Psoas muscle (tissue), 8 donors: ENCODE results near the gene NSG2. TPM values are rescaled to one million over a fixed set of nuclear protein-coding genes. Genes with fewer than 3 reads are reported as not detected.
"Not testable (repeated sequence)": the region's sequence is repeated elsewhere in the genome, so short reads cannot be mapped to it uniquely, and the experiment has no call there.

Source experiments
- ATAC-seq, 4 donors: fragments of 200-7000 bp; cut with Tn5 transposase; one replicate each; pipeline ENCODE4 v1.9.1; 2020; ENCODE audit warnings: moderate library complexity in 3 of 4, mild to moderate bottlenecking in 2 of 4
- DNase-seq, 2 donors: peaks; one replicate each; pipeline ENCODE4 v3.0.0-alpha.2; 2020
- H3K27ac ChIP-seq: fragments of 200-600 bp; one replicate; pipeline ENCODE4 v1.8.0; 2022
- H3K27me3 ChIP-seq, 3 donors: fragments of 200-600 bp in 1 of 3; one replicate each; pipeline versions ENCODE4 v1.6.1 to v1.8.0; 2013 to 2022; ENCODE audit warnings: low read length in 2 of 3, mild to moderate bottlenecking in 2 of 3, moderate library complexity in 1 of 3; ENCODE audit not compliant: insufficient read depth in 3 of 3
- H3K36me3 ChIP-seq, 2 donors: fragments of 200-600 bp in 1 of 2; one replicate each; pipeline versions ENCODE4 v1.6.1 to v1.8.0; 2013 to 2022; ENCODE audit warnings: low read depth in 1 of 2, mild to moderate bottlenecking in 1 of 2, moderate library complexity in 1 of 2; ENCODE audit not compliant: insufficient read depth in 1 of 2
- H3K4me1 ChIP-seq: fragments of 200-600 bp; one replicate; pipeline ENCODE4 v1.8.0; 2022
- H3K4me3 ChIP-seq: fragments of 200-600 bp; one replicate; pipeline ENCODE4 v1.8.0; 2022; ENCODE audit warnings: mild to moderate bottlenecking
- H3K9me3 ChIP-seq: fragments of 200-600 bp; one replicate; pipeline ENCODE4 v1.8.0; 2022
- WGBS, 3 donors: extraction: QIAGEN DNeasy Blood & Tissue Kit; methylation state at CpG; one replicate each; pipeline versions ENCODE4 v1.1.6 to v1.1.7; 2013; 5-methylcytosine and 5-hydroxymethylcytosine counted together
- intact Hi-C, 2 donors: fragments of 100-400 bp; cut with DNase I; formaldehyde crosslinking; loops; one replicate each; pipeline versions ENCODE4 v1.11.0 to v1.14.2; 2022
- polyA plus RNA-seq, 3 donors: library from polyadenylated mRNA; stranded (reverse); fragments of 200-250 nt; gene quantifications; one replicate each; pipeline ENCODE4 v1.2.3, GENCODE V29; 2013
- total RNA-seq, 4 donors: library from RNA; stranded (reverse); fragmentation: NEBNext Ultra II Directional in 2 of 4; extraction: Animal tissue kit (Norgen Biotek cat#: 25700) in 2 of 4; gene quantifications; one replicate each; pipeline versions ENCODE4 v1.2.1 to v1.2.4, GENCODE V29; 2021 to 2023
- TF ChIP-seq, protein P1 (sequence below): fragments of 200-600 bp; IDR thresholded peaks from one replicate; pipeline ENCODE4 v1.8.0; 2022; ENCODE audit warnings: antibody characterized with exemption
- donor health status: healthy with polysubstance abuse.
- donor health status: DM: no; HTN: no; CAD: no; lungs with moderate emphysema.
- donor health status: Bipolar disorder and iron deficiency.
- donor health status: healthy.
- donor health status: DM: yes; HTN: yes; CAD: no.
- donor health status: DM: no; HTN: no; CAD: no.
- donor health status: DM: no; HTN: no; CAD: no.
- donor health status: DM: yes; HTN: yes; CAD: no.

Gene NSG2
- total and polyA plus RNA-seq, 7 donors: 0.07 to 2.1 (median 0.33) TPM; not detected in 3

DNA sequence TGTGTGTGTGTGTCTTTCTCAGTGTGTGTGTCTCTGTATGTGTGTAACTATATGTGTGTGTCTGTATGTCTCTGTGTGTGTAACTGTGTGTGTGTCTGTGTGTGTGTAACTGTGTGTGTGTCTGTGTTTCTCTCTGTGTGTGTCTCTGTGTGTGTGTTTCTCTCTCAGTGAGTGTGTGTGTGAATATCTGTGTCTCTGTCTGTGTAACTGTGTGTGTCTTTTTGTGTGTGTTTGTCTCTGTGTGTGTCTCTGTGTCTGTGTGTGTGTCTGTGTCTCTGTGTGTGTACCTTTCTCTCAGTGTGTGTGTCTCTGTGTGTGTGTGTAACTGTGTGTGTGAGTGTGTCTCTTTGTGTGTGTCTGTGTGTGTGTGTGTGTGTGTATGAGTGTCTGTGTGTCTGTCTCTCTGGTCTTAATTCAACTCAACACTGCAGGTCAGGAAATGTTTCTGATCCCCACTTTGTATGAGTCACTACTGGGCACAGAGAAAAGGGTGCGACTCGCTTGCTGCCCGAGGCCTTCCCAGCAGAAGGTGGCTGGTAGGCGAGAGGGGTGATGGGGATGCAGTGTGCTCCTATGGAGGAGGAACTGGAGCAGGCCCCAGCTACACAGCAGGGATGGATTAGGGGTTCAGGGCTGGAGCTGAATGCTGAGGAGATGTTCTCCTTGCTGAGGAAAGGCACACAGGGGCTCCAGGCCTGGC is 52.1 kb downstream of the NSG2 start:
- no peak for DNase-seq
- TF ChIP-seq, protein P1, sequence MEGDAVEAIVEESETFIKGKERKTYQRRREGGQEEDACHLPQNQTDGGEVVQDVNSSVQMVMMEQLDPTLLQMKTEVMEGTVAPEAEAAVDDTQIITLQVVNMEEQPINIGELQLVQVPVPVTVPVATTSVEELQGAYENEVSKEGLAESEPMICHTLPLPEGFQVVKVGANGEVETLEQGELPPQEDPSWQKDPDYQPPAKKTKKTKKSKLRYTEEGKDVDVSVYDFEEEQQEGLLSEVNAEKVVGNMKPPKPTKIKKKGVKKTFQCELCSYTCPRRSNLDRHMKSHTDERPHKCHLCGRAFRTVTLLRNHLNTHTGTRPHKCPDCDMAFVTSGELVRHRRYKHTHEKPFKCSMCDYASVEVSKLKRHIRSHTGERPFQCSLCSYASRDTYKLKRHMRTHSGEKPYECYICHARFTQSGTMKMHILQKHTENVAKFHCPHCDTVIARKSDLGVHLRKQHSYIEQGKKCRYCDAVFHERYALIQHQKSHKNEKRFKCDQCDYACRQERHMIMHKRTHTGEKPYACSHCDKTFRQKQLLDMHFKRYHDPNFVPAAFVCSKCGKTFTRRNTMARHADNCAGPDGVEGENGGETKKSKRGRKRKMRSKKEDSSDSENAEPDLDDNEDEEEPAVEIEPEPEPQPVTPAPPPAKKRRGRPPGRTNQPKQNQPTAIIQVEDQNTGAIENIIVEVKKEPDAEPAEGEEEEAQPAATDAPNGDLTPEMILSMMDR: no peak
- no peak overlapping the region for H3K27ac ChIP-seq
- peaks cover 0 to 4% (median 0%) of the 10 kb centered on the region in 3 donors for H3K27me3 ChIP-seq
- H3K4me3 ChIP-seq: no peak overlapping the region
- ATAC-seq: no peak
- 62 to 67% (median 66%) methylated on average over 4 of the region's 4 CpGs for WGBS, 3 donors
- intact Hi-C loops: no loop called here
- no peaks in the 10 kb centered on the region for H3K4me1 ChIP-seq
- no peaks in the 10 kb centered on the region for H3K9me3 ChIP-seq
- H3K36me3 ChIP-seq: no peaks in the 10 kb centered on the region

DNA sequence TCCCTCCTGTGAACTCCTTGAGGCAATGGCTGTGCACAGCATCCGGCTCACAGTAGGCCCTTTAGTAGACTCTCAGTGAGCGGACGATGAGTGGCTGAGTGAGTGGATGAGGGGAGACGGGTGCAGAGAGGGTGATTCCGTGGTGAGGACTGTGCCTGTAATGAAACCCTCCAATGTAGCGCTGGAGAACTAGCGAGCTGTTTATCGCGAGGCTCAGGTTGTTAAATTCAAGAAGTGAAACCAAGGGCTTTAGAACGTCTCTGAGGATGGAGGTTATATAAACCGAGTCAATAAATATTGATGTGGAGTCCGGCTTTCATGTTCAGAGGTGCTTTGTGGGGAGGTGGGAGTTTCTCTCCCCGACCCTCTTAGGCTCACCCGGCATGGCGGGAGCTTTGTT is 53.2 kb downstream of the NSG2 start:
- no peaks in the 10 kb centered on the region for H3K9me3 ChIP-seq
- no peak overlapping the region for H3K4me3 ChIP-seq
- no peaks in the 10 kb centered on the region for H3K4me1 ChIP-seq
- TF ChIP-seq, protein P1: no peak
- no peak for DNase-seq
- peaks cover 0 to 4% (median 0%) of the 10 kb centered on the region in 3 donors for H3K27me3 ChIP-seq
- H3K27ac ChIP-seq: no peak overlapping the region
- no peak for ATAC-seq
- H3K36me3 ChIP-seq: no peaks in the 10 kb centered on the region
- intact Hi-C loops: no loop called here
- whole genome bisulfite sequencing, 3 donors: 85% methylated on average over 15 of the region's 15 CpGs

DNA sequence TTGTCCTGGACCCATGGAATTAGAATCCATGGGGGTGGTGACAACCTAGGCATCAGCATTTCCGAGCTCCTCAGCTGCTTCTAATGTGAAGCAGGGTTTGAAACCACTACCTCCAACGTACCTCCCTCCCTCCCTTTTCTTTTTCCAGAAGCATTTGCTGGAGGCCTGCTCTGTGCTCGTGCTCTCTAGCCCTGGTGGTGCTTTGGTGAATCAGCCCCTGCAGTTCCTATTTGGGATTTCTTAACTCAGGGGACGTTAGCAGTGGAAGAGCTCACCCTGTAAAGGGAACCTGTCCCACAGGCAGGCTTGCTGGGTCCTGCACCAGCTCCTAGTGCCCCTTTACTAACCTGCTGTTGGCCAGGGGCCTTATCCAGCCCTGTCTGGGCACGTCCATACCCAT is 55.0 kb downstream of the NSG2 start:
- H3K36me3 ChIP-seq: no peaks in the 10 kb centered on the region
- 53 to 70% (median 61%) methylated on average over 5 of the region's 5 CpGs for WGBS, 3 donors
- H3K9me3 ChIP-seq: no peaks in the 10 kb centered on the region
- TF ChIP-seq, protein P1: no peak
- no peaks in the 10 kb centered on the region for H3K4me1 ChIP-seq
- intact Hi-C loops: no loop called here
- DNase-seq: no peak
- no peak overlapping the region for H3K27ac ChIP-seq
- no peak overlapping the region for H3K4me3 ChIP-seq
- no peak for ATAC-seq
- H3K27me3 ChIP-seq: peaks cover 0 to 4% (median 0%) of the 10 kb centered on the region in 3 donors

DNA sequence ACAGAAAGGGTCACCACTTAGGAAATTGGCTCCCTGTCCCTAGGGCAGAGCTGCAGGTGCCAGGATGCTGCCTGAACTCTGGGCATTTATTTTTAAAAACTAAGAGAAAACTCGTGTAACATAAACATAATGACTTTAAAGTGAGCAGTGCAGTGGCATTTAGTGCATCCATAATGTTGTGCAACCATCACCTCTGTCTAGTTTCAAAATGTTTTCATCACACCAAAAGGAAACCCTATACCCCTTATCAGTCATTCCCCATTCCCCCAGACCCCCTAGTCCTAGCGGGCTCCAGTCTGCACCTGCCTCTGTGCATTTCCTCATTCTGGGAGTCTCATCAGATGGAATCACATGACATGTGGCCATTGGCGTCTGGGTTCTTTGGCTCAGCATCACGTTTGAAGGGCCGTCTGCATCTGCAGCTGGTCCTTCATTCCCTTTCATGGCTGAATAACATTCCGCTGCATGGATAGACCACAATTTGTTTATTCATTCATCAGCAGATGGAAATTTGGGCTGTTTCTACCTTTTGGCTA is 55.8 kb downstream of the NSG2 start:
- Histone ChIP-seq H3K27me3 (peaks cover 0 to 4% (median 0%) of the 10 kb centered on the region in 3 donors), H3K4me3 (no peak overlapping the region), H3K36me3 (no peaks in the 10 kb centered on the region), H3K4me1 (no peaks in the 10 kb centered on the region), H3K9me3 (no peaks in the 10 kb centered on the region), H3K27ac (no peak overlapping the region)
- DNase-seq (no peak), ATAC-seq (no peak)
- intact Hi-C loops: no loop called here
- 41 to 46% (median 43%) methylated on average over 6 of the region's 6 CpGs for WGBS, 3 donors
- TF ChIP-seq, protein P1: no peak

DNA sequence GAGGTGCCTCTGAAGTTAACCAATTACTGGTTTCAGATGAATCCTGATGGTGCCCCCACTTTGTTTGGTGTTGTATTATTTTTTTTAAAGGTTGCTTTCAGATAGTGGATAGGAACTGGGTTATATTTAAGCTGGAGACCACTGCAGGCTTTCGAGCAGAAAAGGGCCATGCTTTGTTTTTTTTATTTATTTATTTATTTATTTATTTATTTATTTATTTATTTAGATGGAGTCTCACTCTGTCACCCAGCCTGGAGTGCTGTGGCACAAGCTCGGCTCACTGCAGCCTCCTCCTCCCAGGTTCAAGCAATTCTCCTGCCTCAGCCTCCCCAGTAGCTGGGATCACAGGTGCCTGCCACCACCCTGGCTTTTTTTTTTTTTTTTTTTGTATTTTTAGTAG is 57.1 kb downstream of the NSG2 start:
- DNase-seq, H3K4me3 ChIP-seq, H3K27me3 ChIP-seq, intact Hi-C loops, H3K36me3 ChIP-seq, H3K27ac ChIP-seq, H3K4me1 ChIP-seq, ATAC-seq, H3K9me3 ChIP-seq: not testable (repeated sequence)
- 88 to 93% (median 88%) methylated on average over 2 of the region's 2 CpGs for WGBS, 3 donors
